Femur (tissue), 1 donor: ENCODE data around the gene ACOXL.

Experiments used
- DNase-seq: peaks from one replicate; pipeline ENCODE4 v3.0.0-alpha.2; 2017

ACOXL gene

GRCh38 chr2:110877031-110877827 is 144.9 kb downstream of the ACOXL start:
- no peak for DNase-seq

- no peak for DNase-seq
These were observed 145.8 kb downstream of the ACOXL start for GRCh38 chr2:110878150-110878549.

- DNase-seq = no peak
These were observed 149.5 kb downstream of the ACOXL start for GRCh38 chr2:110881908-110882307.

- DNase-seq = no peak
These were observed 151.0 kb downstream of the ACOXL start for GRCh38 chr2:110883406-110883805.

- no peak for DNase-seq
These were observed 152.9 kb downstream of the ACOXL start for GRCh38 chr2:110885256-110885655.

- DNase-seq = no peak
These were observed 154.6 kb downstream of the ACOXL start for GRCh38 chr2:110886826-110887573.

GRCh38 chr2:110888411-110888810 is 156.0 kb downstream of the ACOXL start:
- DNase-seq = no peak

- DNase-seq = no peak
These were observed 159.3 kb downstream of the ACOXL start for GRCh38 chr2:110891626-110892025.

- DNase-seq = no peak
These were observed 163.9 kb downstream of the ACOXL start for GRCh38 chr2:110896226-110896625.

GRCh38 chr2:110897966-110898365 is 165.6 kb downstream of the ACOXL start:
- no peak for DNase-seq

- no peak for DNase-seq
These were observed 167.8 kb downstream of the ACOXL start for GRCh38 chr2:110900191-110900590.

- DNase-seq = peak; percentile 78
These were observed 171.2 kb downstream of the ACOXL start for GRCh38 chr2:110903548-110903947.

- peak; percentile 44 for DNase-seq
These were observed 171.9 kb downstream of the ACOXL start for GRCh38 chr2:110904116-110904778.

- DNase-seq = no peak
These were observed 172.4 kb downstream of the ACOXL start for GRCh38 chr2:110904779-110905148.

- DNase-seq = peak; percentile 52
These were observed 172.8 kb downstream of the ACOXL start for GRCh38 chr2:110905217-110905616.

GRCh38 chr2:110906613-110907298 is 174.4 kb downstream of the ACOXL start:
- DNase-seq = no peak

GRCh38 chr2:110909501-110909900 is 177.1 kb downstream of the ACOXL start:
- DNase-seq = no peak

- no peak for DNase-seq
These were observed 178.1 kb downstream of the ACOXL start for GRCh38 chr2:110910423-110910822.

GRCh38 chr2:110919738-110920137 is 187.4 kb downstream of the ACOXL start:
- DNase-seq = no peak

GRCh38 chr2:110925479-110925878 is 193.1 kb downstream of the ACOXL start:
- no peak for DNase-seq

GRCh38 chr2:110927526-110927925 is 195.2 kb downstream of the ACOXL start:
- DNase-seq = no peak

- DNase-seq = no peak
These were observed 197.2 kb downstream of the ACOXL start for GRCh38 chr2:110929528-110929927.

GRCh38 chr2:110931648-110932047 is 199.3 kb downstream of the ACOXL start:
- no peak for DNase-seq
